ENCODE measurements around the gene XKR7. TPM values are rescaled to one million over a fixed set of nuclear protein-coding genes. Genes with fewer than 3 reads are reported as not detected.

The XKR7 gene
- total and polyA plus RNA-seq, 2 donors (not counting 3 experiments of a cell fraction or from before 2014, with no cell fraction given) = 0.04 TPM; not detected in 1

DNA sequence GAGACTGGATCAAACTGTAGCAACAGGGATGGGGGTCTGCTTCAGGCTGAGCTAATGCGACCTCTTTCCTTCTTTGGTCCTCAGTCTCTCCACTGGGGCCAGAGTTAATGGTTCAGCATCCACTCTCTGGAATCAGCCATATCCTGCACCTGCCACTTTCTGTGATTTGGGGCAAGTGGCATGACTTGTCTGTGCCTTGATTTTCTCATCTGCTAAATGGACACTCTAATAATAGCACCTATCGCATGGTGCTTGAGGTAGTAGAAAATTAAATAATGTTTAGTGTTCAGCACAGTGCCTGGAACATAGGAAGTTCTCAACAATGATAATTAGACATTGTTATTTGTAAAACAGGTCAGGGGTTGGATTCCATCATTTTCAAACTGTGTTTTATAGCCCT, 6.3 kb downstream of the XKR7 start:
- ChIA-PET POLR2A (no interaction called here), CTCF (no interaction called here)
- Histone ChIP-seq H3K4me2 (ENCODE audit: insufficient read depth, low read length) (no peak overlapping the region), H3K27me3 (ENCODE audit: control insufficient read depth in 2 of 2, insufficient read depth in 2 of 2, low read length in 2 of 2) (peaks cover 3 to 11% of the 10 kb centered on the region in 2 experiments), H3K79me2 (ENCODE audit: control insufficient read depth, insufficient read depth, low read length) (no peaks in the 10 kb centered on the region), H2AFZ (ENCODE audit: low read depth, low read length) (no peak overlapping the region), H3K36me3 (ENCODE audit: control insufficient read depth in 2 of 2, extremely low read depth in 1 of 2, insufficient read depth in 2 of 2, low read length in 2 of 2) (no peaks in the 10 kb centered on the region), H3K4me3 (replicated peaks in 1 of 3; ENCODE audit: insufficient read depth in 1 of 3, low read depth in 1 of 3, low read length in 3 of 3) (no peak overlapping the region), H4K20me1 (replicated peaks; ENCODE audit: control insufficient read depth, extremely low read depth, insufficient read depth, low read length) (no peaks in the 10 kb centered on the region), H3K9me1 (replicated peaks; ENCODE audit: control insufficient read depth, extremely low read depth, insufficient read depth, low read length) (no peaks in the 10 kb centered on the region), H3K4me1 (ENCODE audit: control insufficient read depth, extremely low read depth, insufficient read depth, low read length) (no peaks in the 10 kb centered on the region), H3K9me3 (replicated peaks; ENCODE audit: control insufficient read depth, insufficient read depth, low read length) (no peaks in the 10 kb centered on the region), H3K9ac (replicated peaks; ENCODE audit: extremely low read depth, insufficient read depth, low read length) (no peak overlapping the region), H3K27ac (ENCODE audit: insufficient read depth, low read depth, low read length) (no peak overlapping the region)
- dilution Hi-C loops (cut with MboI; ENCODE audit: extremely low pct_ligation_motif_present, low sequenced_read_pairs) = no loop called here
- no TSS peak for BruUV-seq (replicated peaks)
- DNase-seq (ENCODE audit: low read depth, low spot score) (no peak), FAIRE-seq (no peak)
- intact Hi-C loops (cut with micrococcal nuclease) = no loop called here
- TF ChIP-seq JUN (IDR thresholded peaks at IDR 0.05; ENCODE audit: borderline replicate concordance, insufficient read depth, insufficient read length, low read depth) = no peak
- no peak for TF ChIP-seq FOS (IDR thresholded peaks at IDR 0.05; ENCODE audit: borderline replicate concordance, insufficient read depth, low read length)
- TF ChIP-seq POLR2AphosphoS5 (IDR thresholded peaks at IDR 0.05; ENCODE audit: insufficient read depth, low read depth, low read length) = no peak
- no peak for TF ChIP-seq MYC (IDR thresholded peaks at IDR 0.05; ENCODE audit: low read depth, low read length)
- TF ChIP-seq EZH2 (IDR thresholded peaks at IDR 0.05; ENCODE audit: borderline replicate concordance, low read depth, low read length, severe bottlenecking) = no peak
- TF ChIP-seq, protein P1, sequence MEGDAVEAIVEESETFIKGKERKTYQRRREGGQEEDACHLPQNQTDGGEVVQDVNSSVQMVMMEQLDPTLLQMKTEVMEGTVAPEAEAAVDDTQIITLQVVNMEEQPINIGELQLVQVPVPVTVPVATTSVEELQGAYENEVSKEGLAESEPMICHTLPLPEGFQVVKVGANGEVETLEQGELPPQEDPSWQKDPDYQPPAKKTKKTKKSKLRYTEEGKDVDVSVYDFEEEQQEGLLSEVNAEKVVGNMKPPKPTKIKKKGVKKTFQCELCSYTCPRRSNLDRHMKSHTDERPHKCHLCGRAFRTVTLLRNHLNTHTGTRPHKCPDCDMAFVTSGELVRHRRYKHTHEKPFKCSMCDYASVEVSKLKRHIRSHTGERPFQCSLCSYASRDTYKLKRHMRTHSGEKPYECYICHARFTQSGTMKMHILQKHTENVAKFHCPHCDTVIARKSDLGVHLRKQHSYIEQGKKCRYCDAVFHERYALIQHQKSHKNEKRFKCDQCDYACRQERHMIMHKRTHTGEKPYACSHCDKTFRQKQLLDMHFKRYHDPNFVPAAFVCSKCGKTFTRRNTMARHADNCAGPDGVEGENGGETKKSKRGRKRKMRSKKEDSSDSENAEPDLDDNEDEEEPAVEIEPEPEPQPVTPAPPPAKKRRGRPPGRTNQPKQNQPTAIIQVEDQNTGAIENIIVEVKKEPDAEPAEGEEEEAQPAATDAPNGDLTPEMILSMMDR (IDR thresholded peaks at IDR 0.05; ENCODE audit: extremely low read depth in 1 of 2, insufficient read depth in 1 of 2, low read depth in 1 of 2, low read length in 2 of 2) = no peak
- no peak for TF ChIP-seq POLR2A (IDR thresholded peaks at IDR 0.05; ENCODE audit: low read depth, low read length)
- TF ChIP-seq, protein P2, sequence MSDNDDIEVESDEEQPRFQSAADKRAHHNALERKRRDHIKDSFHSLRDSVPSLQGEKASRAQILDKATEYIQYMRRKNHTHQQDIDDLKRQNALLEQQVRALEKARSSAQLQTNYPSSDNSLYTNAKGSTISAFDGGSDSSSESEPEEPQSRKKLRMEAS (IDR thresholded peaks at IDR 0.05; ENCODE audit: insufficient read depth, insufficient read length) = no peak
- no peak for TF ChIP-seq GATA2 (IDR thresholded peaks at IDR 0.05; ENCODE audit: insufficient read depth, insufficient read length, low read depth, low read length)
